ENCODE measurements around the gene CRHBP.

- TF ChIP-seq CTCF (IDR thresholded peaks at IDR 0.05; ENCODE audit: insufficient read depth, low read depth, low read length) (no peak), EZH2 (IDR thresholded peaks at IDR 0.05; ENCODE audit: insufficient read depth, low read length) (no peak)
These were observed 26.0 kb downstream of the CRHBP start for GRCh38 chr5:76978869-76979268.

All from astrocyte (in vitro differentiated cells and primary cell).